Peyer's patch (tissue), 4 donors: ENCODE results near the gene HIPK1.

Experiments used
- CTCF ChIP-seq, 6 experiments: fragments of 450-650 bp in 4 of 6; fragments of 200-600 bp in 2 of 6; sonication (generic) in 1 of 6; IDR thresholded peaks; one replicate each; pipeline ENCODE4 v1.5.1; 2017 to 2019; ENCODE audit warnings: antibody characterized with exemption in 6 of 6, mild to moderate bottlenecking in 3 of 6, moderate library complexity in 1 of 6
- POLR2A ChIP-seq, 2 donors: fragments of 450-650 bp; IDR thresholded peaks; one replicate each; pipeline ENCODE4 v1.5.1; 2017; ENCODE audit warnings: antibody characterized with exemption in 2 of 2, mild to moderate bottlenecking in 2 of 2, moderate library complexity in 2 of 2

- TF ChIP-seq CTCF (IDR thresholded peaks at IDR 0.05) (no peak), POLR2A (IDR thresholded peaks at IDR 0.05) (no peak)
Measured at GRCh38 chr1:113983826-113984225, 54.7 kb downstream of the HIPK1 start.
